HepG2 (cell line): ENCODE data around the gene MYO7B. TPM values are rescaled to one million over a fixed set of nuclear protein-coding genes. Genes with fewer than 3 reads are reported as not detected.

Experiments used
- ARNTL ChIP-seq: sonication (generic); formaldehyde crosslinking; IDR thresholded peaks from 2 replicates; pipeline ENCODE4 v1.4.0; 2020; ENCODE audit warnings: mild to moderate bottlenecking, missing genetic modification reagents
- DR1 ChIP-seq: sonication (generic); formaldehyde crosslinking; IDR thresholded peaks from 2 replicates; pipeline ENCODE4 v1.8.0; 2021; ENCODE audit warnings: mild to moderate bottlenecking, missing genetic modification reagents, inconsistent platforms
- FOSL2 ChIP-seq: sonication (generic); formaldehyde crosslinking; IDR thresholded peaks from 2 replicates; pipeline ENCODE4 v1.4.0; 2020; ENCODE audit warnings: missing genetic modification reagents
- HNRNPLL ChIP-seq: fragments of 200-400 bp; formaldehyde crosslinking; IDR thresholded peaks from 2 replicates; pipeline ENCODE4 v1.6.1; 2017; ENCODE audit warnings: mild to moderate bottlenecking, low read depth, low read length; ENCODE audit not compliant: poor library complexity, severe bottlenecking
- HOXA7 ChIP-seq: sonication (generic); formaldehyde crosslinking; IDR thresholded peaks from 2 replicates; pipeline ENCODE4 v1.8.1; 2022; ENCODE audit warnings: mild to moderate bottlenecking, missing genetic modification reagents, moderate library complexity
- NR2F1 ChIP-seq, 2 experiments: fragments of 450-650 bp in 1 of 2; formaldehyde crosslinking in 1 of 2; IDR thresholded peaks; 2 replicates each; pipeline versions ENCODE4 v1.5.0 to v1.6.1; 2016 to 2020; ENCODE audit warnings: mild to moderate bottlenecking in 1 of 2, missing compliant biosample characterization in 1 of 2, missing genetic modification reagents in 1 of 2, moderate library complexity in 1 of 2
- POGZ ChIP-seq: sonication (generic); formaldehyde crosslinking; IDR thresholded peaks from 2 replicates; pipeline ENCODE4 v1.4.0; 2020; ENCODE audit warnings: mild to moderate bottlenecking, missing genetic modification reagents
- RBAK ChIP-seq: sonication (generic); formaldehyde crosslinking; IDR thresholded peaks from 2 replicates; pipeline ENCODE4 v1.5.1; 2020; ENCODE audit warnings: mild to moderate bottlenecking, missing genetic modification reagents
- RFX5 ChIP-seq: IDR thresholded peaks from 2 replicates; pipeline ENCODE4 v1.6.1; 2011; ENCODE audit warnings: low read depth, low read length, improper control_type of control experiment
- SMC3 ChIP-seq: IDR thresholded peaks from 2 replicates; pipeline ENCODE4 v1.6.1; 2011; ENCODE audit warnings: low read length, improper control_type of control experiment
- ZFP82 ChIP-seq: sonication (generic); formaldehyde crosslinking; IDR thresholded peaks from 2 replicates; pipeline ENCODE4 v1.5.1; 2020; ENCODE audit warnings: mild to moderate bottlenecking, missing genetic modification reagents, borderline replicate concordance
- ZFX ChIP-seq: sonication (generic); formaldehyde crosslinking; IDR thresholded peaks from 2 replicates; pipeline ENCODE4 v1.4.0; 2020; ENCODE audit warnings: mild to moderate bottlenecking, low read depth, missing genetic modification reagents, moderate library complexity
- ZNF224 ChIP-seq: sonication (generic); formaldehyde crosslinking; IDR thresholded peaks from 2 replicates; pipeline ENCODE4 v1.5.0; 2020; ENCODE audit warnings: mild to moderate bottlenecking, missing genetic modification reagents
- ZNF430 ChIP-seq: sonication (generic); formaldehyde crosslinking; IDR thresholded peaks from 2 replicates; pipeline ENCODE4 v1.9.0; 2021; ENCODE audit warnings: mild to moderate bottlenecking, missing genetic modification reagents
- ZNF605 ChIP-seq: sonication (generic); formaldehyde crosslinking; IDR thresholded peaks from 2 replicates; pipeline ENCODE4 v1.8.0; 2022; ENCODE audit warnings: mild to moderate bottlenecking, missing genetic modification reagents
- polyA plus RNA-seq, 8 experiments: library from polyadenylated mRNA; depleted of rRNA in 3 of 8; stranded (reverse) in 7 of 8; unstranded in 1 of 8; fragments of >200 nt; fragmentation: Illumina TruSeq in 4 of 8; extraction: Trizol in 4 of 8; gene quantifications; 2 replicates each; pipeline versions ENCODE4 v1.2.1 to v1.2.3, GENCODE V29; 2011 to 2016; ENCODE audit warnings: low read depth in 4 of 8, missing spikeins in 1 of 8, mixed read lengths in 1 of 8; ENCODE audit not compliant: insufficient read depth in 1 of 8
- total RNA-seq, 5 experiments: library from RNA; depleted of rRNA; stranded (reverse); fragments of >200 nt; fragmentation: Illumina TruSeq; extraction: Trizol; gene quantifications; 2 replicates each; pipeline ENCODE4 v1.2.3, GENCODE V29; 2016; ENCODE audit warnings: low read depth in 1 of 5
- TF ChIP-seq, protein P1 (sequence below): sonication (generic); formaldehyde crosslinking; IDR thresholded peaks from 2 replicates; pipeline ENCODE4 v1.5.1; 2020; ENCODE audit warnings: mild to moderate bottlenecking, missing genetic modification reagents, moderate library complexity
- TF ChIP-seq, protein P2 (sequence below): sonication (generic); formaldehyde crosslinking; IDR thresholded peaks from 2 replicates; pipeline ENCODE4 v1.4.0; 2020; ENCODE audit warnings: mild to moderate bottlenecking, missing genetic modification reagents
- TF ChIP-seq, protein P3 (sequence below): IDR thresholded peaks from 2 replicates; pipeline ENCODE4 v1.6.1; 2016
- TF ChIP-seq, protein P4 (sequence below): sonication (generic); formaldehyde crosslinking; IDR thresholded peaks from 2 replicates; pipeline ENCODE4 v1.5.1; 2020; ENCODE audit warnings: mild to moderate bottlenecking, moderate library complexity, missing genetic modification reagents

The MYO7B gene
- total and polyA plus RNA-seq, 2 of the 13 experiments (the other 11 are each of a cell fraction or from before 2014, with no cell fraction given): not detected

DNA sequence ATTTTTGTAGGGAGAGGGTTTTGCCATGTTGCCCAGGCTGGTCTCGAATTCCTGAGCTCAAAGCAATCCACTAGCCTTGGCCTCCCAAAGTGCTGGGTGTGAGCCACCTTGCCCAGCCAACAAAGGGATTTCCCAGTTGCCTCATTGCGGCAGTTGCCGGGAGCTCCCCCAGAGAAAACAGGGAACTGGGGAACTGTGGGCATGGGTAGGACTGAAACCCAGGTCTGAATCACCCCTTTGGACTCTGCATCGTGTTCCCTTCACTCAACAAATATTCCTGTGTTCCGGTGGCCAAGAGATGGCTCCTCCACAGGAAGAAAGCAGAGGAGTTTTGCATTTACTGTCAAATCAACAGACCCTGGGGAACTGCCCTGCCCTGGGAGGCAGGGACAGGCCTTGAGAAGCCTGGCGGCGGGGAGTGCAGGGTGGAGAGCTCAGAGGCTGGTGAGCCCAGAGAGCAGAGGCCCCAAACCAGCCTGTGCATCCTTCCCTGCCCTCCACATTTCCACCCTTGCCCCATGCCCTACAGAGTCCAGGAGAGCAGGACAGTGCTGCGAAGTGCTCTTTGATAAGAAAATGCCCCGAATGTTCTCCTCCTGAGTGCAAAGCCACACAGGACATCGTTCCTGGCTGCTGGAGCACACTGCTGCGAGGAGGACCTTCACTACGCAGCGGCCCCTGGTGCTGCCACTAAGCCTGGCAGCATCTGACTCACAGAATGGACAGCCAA, 24.9 kb downstream of the MYO7B start (continued):
- no peak for TF ChIP-seq DR1 (CRISPR knock-in tag)
- TF ChIP-seq, protein P1, sequence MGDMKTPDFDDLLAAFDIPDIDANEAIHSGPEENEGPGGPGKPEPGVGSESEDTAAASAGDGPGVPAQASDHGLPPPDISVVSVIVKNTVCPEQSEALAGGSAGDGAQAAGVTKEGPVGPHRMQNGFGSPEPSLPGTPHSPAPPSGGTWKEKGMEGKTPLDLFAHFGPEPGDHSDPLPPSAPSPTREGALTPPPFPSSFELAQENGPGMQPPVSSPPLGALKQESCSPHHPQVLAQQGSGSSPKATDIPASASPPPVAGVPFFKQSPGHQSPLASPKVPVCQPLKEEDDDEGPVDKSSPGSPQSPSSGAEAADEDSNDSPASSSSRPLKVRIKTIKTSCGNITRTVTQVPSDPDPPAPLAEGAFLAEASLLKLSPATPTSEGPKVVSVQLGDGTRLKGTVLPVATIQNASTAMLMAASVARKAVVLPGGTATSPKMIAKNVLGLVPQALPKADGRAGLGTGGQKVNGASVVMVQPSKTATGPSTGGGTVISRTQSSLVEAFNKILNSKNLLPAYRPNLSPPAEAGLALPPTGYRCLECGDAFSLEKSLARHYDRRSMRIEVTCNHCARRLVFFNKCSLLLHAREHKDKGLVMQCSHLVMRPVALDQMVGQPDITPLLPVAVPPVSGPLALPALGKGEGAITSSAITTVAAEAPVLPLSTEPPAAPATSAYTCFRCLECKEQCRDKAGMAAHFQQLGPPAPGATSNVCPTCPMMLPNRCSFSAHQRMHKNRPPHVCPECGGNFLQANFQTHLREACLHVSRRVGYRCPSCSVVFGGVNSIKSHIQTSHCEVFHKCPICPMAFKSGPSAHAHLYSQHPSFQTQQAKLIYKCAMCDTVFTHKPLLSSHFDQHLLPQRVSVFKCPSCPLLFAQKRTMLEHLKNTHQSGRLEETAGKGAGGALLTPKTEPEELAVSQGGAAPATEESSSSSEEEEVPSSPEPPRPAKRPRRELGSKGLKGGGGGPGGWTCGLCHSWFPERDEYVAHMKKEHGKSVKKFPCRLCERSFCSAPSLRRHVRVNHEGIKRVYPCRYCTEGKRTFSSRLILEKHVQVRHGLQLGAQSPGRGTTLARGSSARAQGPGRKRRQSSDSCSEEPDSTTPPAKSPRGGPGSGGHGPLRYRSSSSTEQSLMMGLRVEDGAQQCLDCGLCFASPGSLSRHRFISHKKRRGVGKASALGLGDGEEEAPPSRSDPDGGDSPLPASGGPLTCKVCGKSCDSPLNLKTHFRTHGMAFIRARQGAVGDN: peak; percentile 58
- TF ChIP-seq, protein P2, sequence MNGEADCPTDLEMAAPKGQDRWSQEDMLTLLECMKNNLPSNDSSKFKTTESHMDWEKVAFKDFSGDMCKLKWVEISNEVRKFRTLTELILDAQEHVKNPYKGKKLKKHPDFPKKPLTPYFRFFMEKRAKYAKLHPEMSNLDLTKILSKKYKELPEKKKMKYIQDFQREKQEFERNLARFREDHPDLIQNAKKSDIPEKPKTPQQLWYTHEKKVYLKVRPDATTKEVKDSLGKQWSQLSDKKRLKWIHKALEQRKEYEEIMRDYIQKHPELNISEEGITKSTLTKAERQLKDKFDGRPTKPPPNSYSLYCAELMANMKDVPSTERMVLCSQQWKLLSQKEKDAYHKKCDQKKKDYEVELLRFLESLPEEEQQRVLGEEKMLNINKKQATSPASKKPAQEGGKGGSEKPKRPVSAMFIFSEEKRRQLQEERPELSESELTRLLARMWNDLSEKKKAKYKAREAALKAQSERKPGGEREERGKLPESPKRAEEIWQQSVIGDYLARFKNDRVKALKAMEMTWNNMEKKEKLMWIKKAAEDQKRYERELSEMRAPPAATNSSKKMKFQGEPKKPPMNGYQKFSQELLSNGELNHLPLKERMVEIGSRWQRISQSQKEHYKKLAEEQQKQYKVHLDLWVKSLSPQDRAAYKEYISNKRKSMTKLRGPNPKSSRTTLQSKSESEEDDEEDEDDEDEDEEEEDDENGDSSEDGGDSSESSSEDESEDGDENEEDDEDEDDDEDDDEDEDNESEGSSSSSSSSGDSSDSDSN (CRISPR knock-in tag): peak; percentile 42; the same call in 1 of the 2 replicates
- peak; percentile 55 for TF ChIP-seq ZNF605 (CRISPR knock-in tag)
- TF ChIP-seq HNRNPLL: no peak
- 0 out of 2 replicates have a peak, but pooled peaks have one; percentile 17 for TF ChIP-seq POGZ (CRISPR knock-in tag)
- TF ChIP-seq ARNTL: 0 out of 2 replicates have a peak, but pooled peaks have one; percentile 20
- no peak for TF ChIP-seq NR2F1 (CRISPR knock-in tag; IDR thresholded peaks at IDR 0.05)
- no peak for TF ChIP-seq HOXA7 (CRISPR knock-in tag)
- TF ChIP-seq, protein P3, sequence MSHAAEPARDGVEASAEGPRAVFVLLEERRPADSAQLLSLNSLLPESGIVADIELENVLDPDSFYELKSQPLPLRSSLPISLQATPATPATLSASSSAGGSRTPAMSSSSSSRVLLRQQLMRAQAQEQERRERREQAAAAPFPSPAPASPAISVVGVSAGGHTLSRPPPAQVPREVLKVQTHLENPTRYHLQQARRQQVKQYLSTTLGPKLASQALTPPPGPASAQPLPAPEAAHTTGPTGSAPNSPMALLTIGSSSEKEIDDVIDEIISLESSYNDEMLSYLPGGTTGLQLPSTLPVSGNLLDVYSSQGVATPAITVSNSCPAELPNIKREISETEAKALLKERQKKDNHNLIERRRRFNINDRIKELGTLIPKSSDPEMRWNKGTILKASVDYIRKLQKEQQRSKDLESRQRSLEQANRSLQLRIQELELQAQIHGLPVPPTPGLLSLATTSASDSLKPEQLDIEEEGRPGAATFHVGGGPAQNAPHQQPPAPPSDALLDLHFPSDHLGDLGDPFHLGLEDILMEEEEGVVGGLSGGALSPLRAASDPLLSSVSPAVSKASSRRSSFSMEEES: 0 out of 2 replicates have a peak, but pooled peaks have one; percentile 9
- no peak for TF ChIP-seq ZFP82 (CRISPR knock-in tag)
- peak; percentile 93 for TF ChIP-seq RFX5
- TF ChIP-seq, protein P4, sequence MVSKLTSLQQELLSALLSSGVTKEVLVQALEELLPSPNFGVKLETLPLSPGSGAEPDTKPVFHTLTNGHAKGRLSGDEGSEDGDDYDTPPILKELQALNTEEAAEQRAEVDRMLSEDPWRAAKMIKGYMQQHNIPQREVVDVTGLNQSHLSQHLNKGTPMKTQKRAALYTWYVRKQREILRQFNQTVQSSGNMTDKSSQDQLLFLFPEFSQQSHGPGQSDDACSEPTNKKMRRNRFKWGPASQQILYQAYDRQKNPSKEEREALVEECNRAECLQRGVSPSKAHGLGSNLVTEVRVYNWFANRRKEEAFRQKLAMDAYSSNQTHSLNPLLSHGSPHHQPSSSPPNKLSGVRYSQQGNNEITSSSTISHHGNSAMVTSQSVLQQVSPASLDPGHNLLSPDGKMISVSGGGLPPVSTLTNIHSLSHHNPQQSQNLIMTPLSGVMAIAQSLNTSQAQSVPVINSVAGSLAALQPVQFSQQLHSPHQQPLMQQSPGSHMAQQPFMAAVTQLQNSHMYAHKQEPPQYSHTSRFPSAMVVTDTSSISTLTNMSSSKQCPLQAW (CRISPR knock-in tag): peak; percentile 53; the same call in 1 of the 2 replicates
- no peak for TF ChIP-seq ZNF430
- TF ChIP-seq ZNF224 (CRISPR knock-in tag): no peak
- peak; percentile 35; the same call in 1 of the 2 replicates for TF ChIP-seq SMC3
- no peak for TF ChIP-seq RBAK (CRISPR knock-in tag)
- 0 out of 2 replicates have a peak, but pooled peaks have one; percentile 35 for TF ChIP-seq FOSL2 (CRISPR knock-in tag)
- no peak for TF ChIP-seq ZFX (CRISPR knock-in tag)
